Adrenal gland (tissue), 12 donors: ENCODE measurements around the gene KIFC3. TPM values are rescaled to one million over a fixed set of nuclear protein-coding genes. Genes with fewer than 3 reads are reported as not detected.

Source experiments
- DNase-seq, 7 donors: peaks; one replicate each; pipeline ENCODE4 v3.0.0-alpha.2; 2019 to 2020
- H3K27ac ChIP-seq, 5 donors: fragments of 200-600 bp; sonication (generic) in 4 of 5; 1 replicate in 3 of 5; 2 replicates in 2 of 5; pipeline versions ENCODE4 v1.5.1 to v1.8.0; 2016 to 2020; ENCODE audit warnings: mild to moderate bottlenecking in 1 of 5
- H3K27me3 ChIP-seq: fragments of 200-600 bp; 2 replicates; pipeline ENCODE4 v1.8.0; 2021
- H3K36me3 ChIP-seq, 2 donors: fragments of 200-600 bp; replicated peaks in 1 of 2; 1 replicate in 1 of 2; 2 replicates in 1 of 2; pipeline versions ENCODE4 v1.5.1 to v1.8.0; 2018 to 2022
- H3K4me1 ChIP-seq, 2 donors: fragments of 200-600 bp; replicated peaks in 1 of 2; 1 replicate in 1 of 2; 2 replicates in 1 of 2; pipeline versions ENCODE4 v1.5.1 to v1.8.0; 2018 to 2021
- H3K4me3 ChIP-seq, 4 donors: fragments of 200-600 bp; sonication (generic) in 3 of 4; one replicate each; pipeline ENCODE4 v1.5.1; 2016 to 2018
- H3K9me3 ChIP-seq, 3 donors: fragments of 200-600 bp; sonication (generic) in 1 of 3; replicated peaks in 1 of 3; 1 replicate in 2 of 3; 2 replicates in 1 of 3; pipeline versions ENCODE4 v1.5.1 to v1.8.0; 2016 to 2021
- POLR2A ChIP-seq, 2 donors: fragments of 450-650 bp; IDR thresholded peaks; one replicate each; pipeline ENCODE4 v1.6.1; 2017; ENCODE audit warnings: antibody characterized with exemption in 2 of 2, mild to moderate bottlenecking in 2 of 2, moderate library complexity in 1 of 2
- WGBS, 4 donors: extraction: QIAGEN DNeasy Blood & Tissue Kit in 2 of 4; methylation state at CpG; one replicate each; pipeline versions ENCODE4 v1.1.5 to v1.1.7; 2013 to 2017; 5-methylcytosine and 5-hydroxymethylcytosine counted together
- intact Hi-C, 2 donors: fragments of 100-400 bp; cut with DNase I; formaldehyde crosslinking; loops; one replicate each; pipeline versions ENCODE4 v1.14.1 to v1.15.0; 2022 to 2023
- polyA plus RNA-seq, 3 donors: library from polyadenylated mRNA; stranded (reverse); fragments of 200-250 nt in 2 of 3; fragments of 350-450 nt in 1 of 3; fragmentation: Illumina TruSeq in 1 of 3; extraction: RNeasy Lipid Tissue Mini Kit (QIAGEN cat#74804) in 1 of 3; gene quantifications; one replicate each; pipeline ENCODE4 v1.2.3, GENCODE V29; 2013 to 2014
- total RNA-seq, 9 donors: library from RNA; depleted of rRNA in 4 of 9; stranded (reverse); fragments of >200 nt in 4 of 9; fragments of 120-200 nt in 1 of 9; fragmentation: NEBNext Ultra II Directional in 1 of 9; extraction: Animal tissue kit (Norgen Biotek cat#: 25700) in 1 of 9; gene quantifications; one replicate each; pipeline versions ENCODE4 v1.1.0 to v1.2.4, GENCODE V29; 2013 to 2023
- TF ChIP-seq, protein P1 (sequence below), 6 experiments: fragments of 450-650 bp in 4 of 6; fragments of 200-600 bp in 2 of 6; sonication (generic) in 1 of 6; IDR thresholded peaks; 1 replicate in 5 of 6; 2 replicates in 1 of 6; pipeline versions ENCODE4 v1.5.1 to v1.8.0; 2016 to 2021; ENCODE audit warnings: antibody characterized with exemption in 6 of 6, mild to moderate bottlenecking in 2 of 6, moderate library complexity in 1 of 6
- donor health status: healthy with polysubstance abuse.
- donor health status: Bipolar disorder and iron deficiency.
- donor health status: DM: yes; HTN: yes; CAD: no.
- donor health status: DM: no; HTN: no; CAD: no.
- donor health status: DM: no; HTN: no; CAD: no.
- donor health status: DM: yes; HTN: yes; CAD: no.

The KIFC3 gene
- total and polyA plus RNA-seq, 12 donors, result 15.5 to 130 (median 60.0) TPM

DNA sequence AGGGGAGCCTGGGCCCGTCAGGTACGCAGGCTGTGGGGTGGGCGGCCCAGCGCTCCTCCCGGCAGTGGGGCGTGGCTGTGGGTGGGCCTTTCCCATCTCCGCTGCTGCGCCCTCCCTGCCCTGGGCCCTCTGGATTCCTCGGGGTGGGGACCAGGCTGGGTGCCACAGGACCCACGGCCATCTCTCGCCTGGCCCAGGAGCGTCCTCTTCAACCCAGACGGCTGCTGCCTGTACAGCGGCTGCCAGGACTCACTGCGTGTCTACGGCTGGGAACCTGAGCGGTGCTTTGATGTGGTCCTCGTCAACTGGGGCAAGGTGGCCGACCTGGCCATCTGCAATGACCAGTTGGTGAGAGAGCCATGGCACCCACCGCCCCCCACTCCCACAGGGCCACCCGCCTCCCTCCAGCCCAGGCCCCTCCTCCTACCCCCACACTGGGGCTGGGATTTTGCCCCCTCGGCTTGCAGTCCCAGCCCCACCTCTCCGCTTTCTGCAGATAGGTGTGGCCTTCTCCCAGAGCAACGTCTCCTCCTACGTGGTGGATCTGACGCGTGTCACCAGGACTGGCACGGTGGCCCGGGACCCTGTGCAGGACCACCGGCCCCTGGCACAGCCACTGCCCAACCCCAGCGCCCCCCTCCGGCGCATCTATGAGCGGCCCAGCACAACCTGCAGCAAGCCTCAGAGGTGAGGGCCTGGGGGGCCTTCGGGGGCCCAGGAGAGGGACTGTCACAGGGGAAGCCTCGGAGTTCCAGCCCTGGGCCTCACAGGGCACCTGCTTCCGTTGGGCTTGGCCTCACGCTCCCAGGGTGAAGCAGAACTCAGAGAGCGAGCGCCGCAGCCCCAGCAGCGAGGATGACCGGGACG, 49.5 kb downstream of the KIFC3 start:
- H3K9me3 ChIP-seq, result no peaks in the 10 kb centered on the region
- DNase-seq, result no peak
- H3K4me1 ChIP-seq, result peaks cover 0 to 3% of the 10 kb centered on the region in 2 donors
- H3K27me3 ChIP-seq, result no peaks in the 10 kb centered on the region
- H3K4me3 ChIP-seq, result no peak overlapping the region
- TF ChIP-seq, protein P1, sequence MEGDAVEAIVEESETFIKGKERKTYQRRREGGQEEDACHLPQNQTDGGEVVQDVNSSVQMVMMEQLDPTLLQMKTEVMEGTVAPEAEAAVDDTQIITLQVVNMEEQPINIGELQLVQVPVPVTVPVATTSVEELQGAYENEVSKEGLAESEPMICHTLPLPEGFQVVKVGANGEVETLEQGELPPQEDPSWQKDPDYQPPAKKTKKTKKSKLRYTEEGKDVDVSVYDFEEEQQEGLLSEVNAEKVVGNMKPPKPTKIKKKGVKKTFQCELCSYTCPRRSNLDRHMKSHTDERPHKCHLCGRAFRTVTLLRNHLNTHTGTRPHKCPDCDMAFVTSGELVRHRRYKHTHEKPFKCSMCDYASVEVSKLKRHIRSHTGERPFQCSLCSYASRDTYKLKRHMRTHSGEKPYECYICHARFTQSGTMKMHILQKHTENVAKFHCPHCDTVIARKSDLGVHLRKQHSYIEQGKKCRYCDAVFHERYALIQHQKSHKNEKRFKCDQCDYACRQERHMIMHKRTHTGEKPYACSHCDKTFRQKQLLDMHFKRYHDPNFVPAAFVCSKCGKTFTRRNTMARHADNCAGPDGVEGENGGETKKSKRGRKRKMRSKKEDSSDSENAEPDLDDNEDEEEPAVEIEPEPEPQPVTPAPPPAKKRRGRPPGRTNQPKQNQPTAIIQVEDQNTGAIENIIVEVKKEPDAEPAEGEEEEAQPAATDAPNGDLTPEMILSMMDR (IDR thresholded peaks at IDR 0.05), result no peak
- TF ChIP-seq POLR2A (IDR thresholded peaks at IDR 0.05), result no peak
- H3K36me3 ChIP-seq, result peaks cover 0 to 3% of the 10 kb centered on the region in 2 donors
- H3K27ac ChIP-seq, result no peak overlapping the region
- intact Hi-C loops, result loop anchor here in 1 of 2 donors (5.0 kb wide), 1 partner anchor 239 kb away; no protein-coding TSS in a partner anchor
- WGBS, 4 donors, result 88 to 91% (median 90%) methylated on average over 15 to 44 of the region's 44 CpGs

DNA sequence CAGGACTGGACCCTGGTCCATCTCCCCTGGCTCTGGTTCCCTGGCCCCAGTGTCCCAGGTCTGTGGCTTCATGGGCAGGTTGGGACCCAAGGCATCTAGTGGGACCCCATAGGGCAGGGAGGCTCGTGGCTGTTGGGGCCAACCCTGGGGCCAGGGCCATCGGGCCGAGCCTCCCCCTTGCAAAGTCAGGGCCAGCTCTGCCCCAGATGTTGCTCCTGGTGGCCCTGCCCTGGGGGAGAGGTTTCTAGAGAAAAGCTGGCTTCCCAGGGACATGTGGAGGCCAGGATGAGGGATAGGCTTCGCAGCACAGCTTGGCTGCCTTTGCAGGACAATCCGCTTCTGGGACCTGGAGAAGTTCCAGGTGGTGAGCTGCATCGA, 50.1 kb downstream of the KIFC3 start:
- no peaks in the 10 kb centered on the region for H3K4me1 ChIP-seq
- no peaks in the 10 kb centered on the region for H3K27me3 ChIP-seq
- intact Hi-C loops, result loop anchor here in 1 of 2 donors (5.0 kb wide), 1 partner anchor 240 kb away; no protein-coding TSS in a partner anchor
- H3K27ac ChIP-seq, result no peak overlapping the region
- 87 to 97% (median 88%) methylated on average over 3 to 6 of the region's 6 CpGs for WGBS, 4 donors
- no peak for DNase-seq
- H3K36me3 ChIP-seq, result peaks cover 0 to 3% of the 10 kb centered on the region in 2 donors
- no peak overlapping the region for H3K4me3 ChIP-seq
- TF ChIP-seq, protein P1 (IDR thresholded peaks at IDR 0.05), result no peak
- no peak for TF ChIP-seq POLR2A (IDR thresholded peaks at IDR 0.05)
- H3K9me3 ChIP-seq, result no peaks in the 10 kb centered on the region

DNA sequence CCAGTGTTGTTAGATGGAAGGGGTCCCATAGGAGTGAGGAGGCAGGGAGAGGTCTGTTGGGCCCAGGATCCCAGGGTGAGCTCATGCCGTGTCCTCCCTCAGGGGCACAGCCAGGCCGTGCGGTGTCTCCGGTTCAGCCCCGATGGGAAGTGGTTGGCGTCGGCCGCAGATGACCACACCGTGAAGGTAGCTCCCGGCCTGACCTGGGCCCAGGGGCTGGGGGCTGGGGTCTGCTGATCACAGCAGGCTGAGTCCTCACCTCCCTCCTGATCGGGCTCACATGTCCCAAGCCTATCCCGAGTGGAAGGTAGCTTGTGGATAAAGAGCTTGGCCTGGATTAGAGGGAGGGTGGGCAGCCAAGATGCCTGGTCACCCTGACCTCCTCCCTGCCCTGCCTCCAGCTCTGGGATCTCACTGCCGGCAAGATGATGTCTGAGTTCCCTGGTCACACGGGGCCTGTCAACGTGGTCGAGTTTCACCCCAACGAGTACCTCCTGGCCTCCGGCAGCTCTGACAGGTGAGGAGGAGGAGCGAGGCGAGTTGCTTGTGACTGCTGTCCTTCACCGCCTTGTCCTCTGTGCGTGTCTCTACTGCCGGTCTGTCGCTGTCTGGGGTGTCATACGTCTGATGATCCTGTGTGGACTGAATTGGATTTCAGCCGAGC, 50.6 kb downstream of the KIFC3 start:
- no peak for TF ChIP-seq POLR2A (IDR thresholded peaks at IDR 0.05)
- TF ChIP-seq, protein P1 (IDR thresholded peaks at IDR 0.05), result no peak
- Histone ChIP-seq H3K27ac (no peak overlapping the region), H3K9me3 (no peaks in the 10 kb centered on the region), H3K36me3 (peaks cover 0 to 3% of the 10 kb centered on the region in 2 donors), H3K27me3 (no peaks in the 10 kb centered on the region), H3K4me3 (no peak overlapping the region), H3K4me1 (no peaks in the 10 kb centered on the region)
- WGBS, 4 donors, result 80 to 100% (median 91%) methylated on average over 2 to 26 of the region's 26 CpGs
- no peak for DNase-seq
- intact Hi-C loops, result loop anchor here in 1 of 2 donors (5.0 kb wide), 1 partner anchor 241 kb away; no protein-coding TSS in a partner anchor
